GM23248 (cell line): ENCODE results near the gene TFRC. TPM values are rescaled to one million over a fixed set of nuclear protein-coding genes. Genes with fewer than 3 reads are reported as not detected.
"Not testable (repeated sequence)": the region's sequence is repeated elsewhere in the genome, so short reads cannot be mapped to it uniquely, and the experiment has no call there.

Experiments
- DNase-seq: peaks from one replicate; pipeline ENCODE4 v3.0.0-alpha.2; 2015
- H2AFZ ChIP-seq: fragments of 200-600 bp; sonication (generic); 2 replicates; pipeline ENCODE4 v1.6.1; 2016; ENCODE audit warnings: antibody characterized with exemption
- H3F3A ChIP-seq: fragments of 200-600 bp; sonication (generic); 2 replicates; pipeline ENCODE4 v1.6.1; 2016; ENCODE audit warnings: mild to moderate bottlenecking, antibody characterized with exemption, mixed run types; ENCODE audit not compliant: insufficient read depth
- H3K27ac ChIP-seq: fragments of 200-600 bp; sonication (generic); 2 replicates; pipeline ENCODE4 v1.5.1; 2016; ENCODE audit warnings: mild to moderate bottlenecking
- H3K27me3 ChIP-seq: fragments of 200-600 bp; sonication (generic); replicated peaks from 2 replicates; pipeline ENCODE4 v1.6.1; 2016; ENCODE audit warnings: mild to moderate bottlenecking; ENCODE audit not compliant: insufficient read depth
- H3K36me3 ChIP-seq: fragments of 200-600 bp; sonication (generic); 2 replicates; pipeline ENCODE4 v1.6.1; 2016; ENCODE audit warnings: low read depth, mild to moderate bottlenecking
- H3K4me1 ChIP-seq: fragments of 200-600 bp; sonication (generic); 2 replicates; pipeline ENCODE4 v1.6.1; 2016; ENCODE audit warnings: mild to moderate bottlenecking; ENCODE audit not compliant: insufficient read depth
- H3K4me2 ChIP-seq: fragments of 200-600 bp; sonication (generic); one replicate; pipeline ENCODE4 v1.6.1; 2016; ENCODE audit warnings: mild to moderate bottlenecking; ENCODE audit not compliant: unreplicated experiment
- H3K4me3 ChIP-seq: fragments of 200-600 bp; sonication (generic); 2 replicates; pipeline ENCODE4 v1.5.1; 2016; ENCODE audit warnings: mild to moderate bottlenecking
- H3K79me2 ChIP-seq: fragments of 200-600 bp; sonication (generic); 2 replicates; pipeline ENCODE4 v1.6.1; 2016; ENCODE audit warnings: mild to moderate bottlenecking; ENCODE audit not compliant: insufficient read depth
- H3K9ac ChIP-seq: fragments of 200-600 bp; sonication (generic); 2 replicates; pipeline ENCODE4 v1.6.1; 2016; ENCODE audit warnings: mild to moderate bottlenecking
- H3K9me2 ChIP-seq: fragments of 200-600 bp; sonication (generic); 2 replicates; pipeline ENCODE4 v1.6.1; 2016; ENCODE audit warnings: mixed run types, mild to moderate bottlenecking, moderate library complexity; ENCODE audit not compliant: insufficient read depth
- H3K9me3 ChIP-seq: fragments of 200-600 bp; sonication (generic); one replicate; pipeline ENCODE4 v1.6.1; 2017; ENCODE audit warnings: low read depth
- H4K20me1 ChIP-seq: fragments of 200-600 bp; sonication (generic); 2 replicates; pipeline ENCODE4 v1.6.0; 2016; ENCODE audit not compliant: insufficient read depth
- EZH2 ChIP-seq: fragments of 200-600 bp; sonication (generic); IDR thresholded peaks from 2 replicates; pipeline ENCODE4 v1.6.1; 2018; ENCODE audit warnings: antibody characterized with exemption, mild to moderate bottlenecking; ENCODE audit not compliant: insufficient read depth, poor library complexity, severe bottlenecking
- EZH2phosphoT487 ChIP-seq: fragments of 200-600 bp; sonication (generic); IDR thresholded peaks from 2 replicates; pipeline ENCODE4 v1.6.1; 2018; ENCODE audit warnings: antibody characterized with exemption, moderate library complexity, mild to moderate bottlenecking, low read depth; ENCODE audit not compliant: insufficient read depth
- WGBS, 2 experiments: methylation state at CpG; one replicate each; pipeline ENCODE4 v1.1.6; 2015 to 2017; ENCODE audit warnings: low lambda C conversion rate in 2 of 2, low coverage in 1 of 2; ENCODE audit errors: missing lambda C conversion rate in 2 of 2; 5-methylcytosine and 5-hydroxymethylcytosine counted together
- in situ Hi-C: fragments of 300-500 bp; cut with MboI; formaldehyde crosslinking; loops from 2 replicates; pipeline ENCODE4 v1.15.0; 2020
- polyA plus RNA-seq: library from polyadenylated mRNA; unstranded; fragments of >200 nt; fragmentation: Nextera tagmentation; extraction: Ambion mirVana; gene quantifications from 2 replicates; pipeline ENCODE4 v1.2.1, GENCODE V29; 2016
- total RNA-seq: library from RNA; depleted of rRNA; stranded (reverse); fragments of >200 nt; shearing (Covaris generic); gene quantifications from 2 replicates; pipeline ENCODE4 v1.2.3, GENCODE V29; 2014

TFRC gene
- total and polyA plus RNA-seq, 2 experiments from 2014 or later = 64.1 to 107 TPM

- peak overlapping the region; percentile 94 for H3K4me2 ChIP-seq
- H3K4me3 ChIP-seq = peak overlapping the region; percentile 96
- H3K36me3 ChIP-seq = no peaks in the 10 kb centered on the region
- TF ChIP-seq EZH2phosphoT487 (no peak), EZH2 (no peak)
- peak overlapping the region; percentile 93 for H2AFZ ChIP-seq
- peak overlapping the region; percentile 76; the same call in 1 of the 2 replicates for H3K9ac ChIP-seq
- H3K4me1 ChIP-seq = peaks cover 8% of the 10 kb centered on the region
- H3K27me3 ChIP-seq = no peaks in the 10 kb centered on the region
- H3K27ac ChIP-seq = no peak overlapping the region
- H3K9me2 ChIP-seq = no peaks in the 10 kb centered on the region
- no peaks in the 10 kb centered on the region for H3K9me3 ChIP-seq
- no peaks in the 10 kb centered on the region; the same call in 1 of the 2 replicates for H3F3A ChIP-seq
- H3K79me2 ChIP-seq = peaks cover 41% of the 10 kb centered on the region
- in situ Hi-C loops = no loop called here
- 54 to 56% methylated on average over 6 of the region's 6 CpGs for WGBS, 2 experiments
- no peak for DNase-seq
- peaks cover 8% of the 10 kb centered on the region; the same call in 1 of the 2 replicates for H4K20me1 ChIP-seq
Measured at GRCh38 chr3:196082619-196082971, 705 bp upstream of the TFRC start.

GRCh38 chr3:196081002-196081833 lies 672 bp downstream of the TFRC start:
- Histone ChIP-seq H3F3A (no peaks in the 10 kb centered on the region; the same call in 1 of the 2 replicates), H2AFZ (peak overlapping the region; percentile 93), H3K79me2 (peaks cover 55% of the 10 kb centered on the region), H3K9me2 (no peaks in the 10 kb centered on the region), H4K20me1 (peaks cover 8% of the 10 kb centered on the region; the same call in 1 of the 2 replicates), H3K27me3 (no peaks in the 10 kb centered on the region), H3K9ac (peak overlapping the region; percentile 76), H3K9me3 (no peaks in the 10 kb centered on the region), H3K4me3 (peak overlapping the region; percentile 96), H3K4me2 (peak overlapping the region; percentile 94), H3K36me3 (no peaks in the 10 kb centered on the region), H3K27ac (peak overlapping the region; percentile 24), H3K4me1 (peaks cover 8% of the 10 kb centered on the region)
- peak; percentile 75 for DNase-seq
- 2% methylated on average over 55 to 57 of the region's 61 CpGs for WGBS, 2 experiments
- TF ChIP-seq EZH2 (no peak), EZH2phosphoT487 (no peak)
- in situ Hi-C loops = no loop called here

- H3K9me3 ChIP-seq, H3K4me1 ChIP-seq, H3K27ac ChIP-seq, H3F3A ChIP-seq, H3K9me2 ChIP-seq, H4K20me1 ChIP-seq, in situ Hi-C loops, DNase-seq, H2AFZ ChIP-seq, H3K36me3 ChIP-seq, H3K27me3 ChIP-seq: not testable (repeated sequence)
- peak overlapping the region; percentile 96 for H3K4me3 ChIP-seq
- H3K4me2 ChIP-seq = peak overlapping the region; percentile 94
- 81 to 86% methylated on average over 23 of the region's 23 CpGs for WGBS, 2 experiments
- H3K9ac ChIP-seq = peak overlapping the region; percentile 76
- H3K79me2 ChIP-seq = peaks cover 65% of the 10 kb centered on the region
Measured at GRCh38 chr3:196080101-196080846, 1.6 kb downstream of the TFRC start.

- no peak for DNase-seq
- Histone ChIP-seq H3K9me3 (no peaks in the 10 kb centered on the region), H3F3A (no peaks in the 10 kb centered on the region; the same call in 1 of the 2 replicates), H3K4me3 (peak overlapping the region; percentile 96; the same call in 1 of the 2 replicates), H3K27ac (no peak overlapping the region), H3K4me1 (peaks cover 8% of the 10 kb centered on the region), H4K20me1 (peaks cover 8% of the 10 kb centered on the region; the same call in 1 of the 2 replicates), H2AFZ (no peak overlapping the region), H3K36me3 (no peaks in the 10 kb centered on the region), H3K27me3 (no peaks in the 10 kb centered on the region), H3K79me2 (peaks cover 65% of the 10 kb centered on the region), H3K9ac (no peak overlapping the region), H3K4me2 (peak overlapping the region; percentile 94), H3K9me2 (no peaks in the 10 kb centered on the region)
- in situ Hi-C loops = no loop called here
- 86 to 87% methylated on average over 3 of the region's 3 CpGs for WGBS, 2 experiments
- no peak for TF ChIP-seq EZH2phosphoT487
Measured at GRCh38 chr3:196079682-196080081, 2.2 kb downstream of the TFRC start.
